GM19025 (cell line): Measurements from ENCODE around the gene TOX4.
"Not testable (repeated sequence)": the region's sequence is repeated elsewhere in the genome, so short reads cannot be mapped to it uniquely, and the experiment has no call there.

Experiments used
- ATAC-seq: cut with Tn5 transposase; IDR thresholded peaks from one replicate; pipeline ENCODE4 v1.9.1; 2021; ENCODE audit warnings: mild to moderate bottlenecking, low read depth, moderate library complexity; ENCODE audit not compliant: unreplicated experiment

The TOX4 gene

GRCh38 chr14:21528381-21529348, 51.7 kb downstream of the TOX4 start:
- no peak for ATAC-seq

GRCh38 chr14:21529515-21529914, 52.5 kb downstream of the TOX4 start:
- ATAC-seq: no peak

GRCh38 chr14:21533294-21533693, 56.3 kb downstream of the TOX4 start:
- no peak for ATAC-seq

GRCh38 chr14:21534576-21534975, 57.6 kb downstream of the TOX4 start:
- no peak for ATAC-seq

- no peak for ATAC-seq
Measured at GRCh38 chr14:21535545-21536417, 58.8 kb downstream of the TOX4 start.

- ATAC-seq: no peak
Measured at GRCh38 chr14:21536418-21537089, 59.6 kb downstream of the TOX4 start.

- ATAC-seq: no peak
Measured at GRCh38 chr14:21537090-21537424, 60.1 kb downstream of the TOX4 start.

- no peak for ATAC-seq
Measured at GRCh38 chr14:21539189-21539940, 62.4 kb downstream of the TOX4 start.

GRCh38 chr14:21541413-21542074, 64.5 kb downstream of the TOX4 start:
- no peak for ATAC-seq

- no peak for ATAC-seq
Measured at GRCh38 chr14:21543521-21543960, 66.5 kb downstream of the TOX4 start.

- no peak for ATAC-seq
Measured at GRCh38 chr14:21543963-21544362, 67.0 kb downstream of the TOX4 start.

GRCh38 chr14:21544588-21544987, 67.6 kb downstream of the TOX4 start:
- ATAC-seq: not testable (repeated sequence)
